Measurements from ENCODE around the gene MTAP. TPM values are rescaled to one million over a fixed set of nuclear protein-coding genes. Genes with fewer than 3 reads are reported as not detected.

Gene MTAP
- total RNA-seq, 1 donor from 2014 or later = 37.2 TPM

- no peaks in the 10 kb centered on the region for H3K36me3 Mint-ChIP-seq (ENCODE audit: low read depth, unreplicated experiment)
- no peak overlapping the region for H3K4me3 Mint-ChIP-seq (ENCODE audit: unreplicated experiment)
- no peaks in the 10 kb centered on the region for H3K4me1 Mint-ChIP-seq (ENCODE audit: unreplicated experiment)
- TF ChIP-seq CTCF (IDR thresholded peaks at IDR 0.05; ENCODE audit: unreplicated experiment) = peak; percentile 93
- H3K27ac Mint-ChIP-seq (ENCODE audit: unreplicated experiment) = no peak overlapping the region
- H3K9me3 Mint-ChIP-seq (ENCODE audit: unreplicated experiment) = no peaks in the 10 kb centered on the region
- peak; percentile 35 for DNase-seq (ENCODE audit: low spot score)
- no peaks in the 10 kb centered on the region for H3K27me3 Mint-ChIP-seq (ENCODE audit: unreplicated experiment)
These were observed 12.8 kb upstream of the MTAP start for GRCh38 chr9:21789541-21790037.

- no peaks in the 10 kb centered on the region for H3K4me1 Mint-ChIP-seq (ENCODE audit: unreplicated experiment)
- DNase-seq (ENCODE audit: low spot score) = no peak
- no peaks in the 10 kb centered on the region for H3K36me3 Mint-ChIP-seq (ENCODE audit: low read depth, unreplicated experiment)
- TF ChIP-seq CTCF (IDR thresholded peaks at IDR 0.05; ENCODE audit: unreplicated experiment) = no peak
- H3K9me3 Mint-ChIP-seq (ENCODE audit: unreplicated experiment) = no peaks in the 10 kb centered on the region
- no peak overlapping the region for H3K27ac Mint-ChIP-seq (ENCODE audit: unreplicated experiment)
- H3K27me3 Mint-ChIP-seq (ENCODE audit: unreplicated experiment) = no peaks in the 10 kb centered on the region
- no peak overlapping the region for H3K4me3 Mint-ChIP-seq (ENCODE audit: unreplicated experiment)
These were observed 7.0 kb upstream of the MTAP start for GRCh38 chr9:21795483-21795882.

- H3K36me3 Mint-ChIP-seq (ENCODE audit: low read depth, unreplicated experiment) = no peaks in the 10 kb centered on the region
- H3K4me3 Mint-ChIP-seq (ENCODE audit: unreplicated experiment) = no peak overlapping the region
- H3K4me1 Mint-ChIP-seq (ENCODE audit: unreplicated experiment) = peaks cover 4% of the 10 kb centered on the region
- no peaks in the 10 kb centered on the region for H3K9me3 Mint-ChIP-seq (ENCODE audit: unreplicated experiment)
- H3K27me3 Mint-ChIP-seq (ENCODE audit: unreplicated experiment) = peaks cover 5% of the 10 kb centered on the region
- no peak for DNase-seq (ENCODE audit: low spot score)
- no peak for TF ChIP-seq CTCF (IDR thresholded peaks at IDR 0.05; ENCODE audit: unreplicated experiment)
- no peak overlapping the region for H3K27ac Mint-ChIP-seq (ENCODE audit: unreplicated experiment)
These were observed 5.7 kb upstream of the MTAP start for GRCh38 chr9:21796768-21797167.

- Mint-ChIP-seq H3K4me1 (ENCODE audit: unreplicated experiment) (peaks cover 30% of the 10 kb centered on the region), H3K9me3 (ENCODE audit: unreplicated experiment) (no peaks in the 10 kb centered on the region), H3K36me3 (ENCODE audit: low read depth, unreplicated experiment) (no peaks in the 10 kb centered on the region), H3K27ac (ENCODE audit: unreplicated experiment) (peak overlapping the region; percentile 75), H3K27me3 (ENCODE audit: unreplicated experiment) (peaks cover 11% of the 10 kb centered on the region), H3K4me3 (ENCODE audit: unreplicated experiment) (peak overlapping the region; percentile 88)
- DNase-seq (ENCODE audit: low spot score) = no peak
- no peak for TF ChIP-seq CTCF (IDR thresholded peaks at IDR 0.05; ENCODE audit: unreplicated experiment)
These were observed 1.3 kb upstream of the MTAP start for GRCh38 chr9:21800931-21801682.

- Mint-ChIP-seq H3K27me3 (ENCODE audit: unreplicated experiment) (peaks cover 11% of the 10 kb centered on the region), H3K4me3 (ENCODE audit: unreplicated experiment) (peak overlapping the region; percentile 88), H3K36me3 (ENCODE audit: low read depth, unreplicated experiment) (no peaks in the 10 kb centered on the region), H3K9me3 (ENCODE audit: unreplicated experiment) (no peaks in the 10 kb centered on the region), H3K27ac (ENCODE audit: unreplicated experiment) (peak overlapping the region; percentile 93), H3K4me1 (ENCODE audit: unreplicated experiment) (peaks cover 33% of the 10 kb centered on the region)
- peak; percentile 65 for DNase-seq (ENCODE audit: low spot score)
- TF ChIP-seq CTCF (IDR thresholded peaks at IDR 0.05; ENCODE audit: unreplicated experiment) = no peak
These were observed 586 bp upstream of the MTAP start for GRCh38 chr9:21801683-21802417.

Data from endothelial cell (in vitro differentiated cells).